ENCODE measurements around the gene SMAP1. TPM values are rescaled to one million over a fixed set of nuclear protein-coding genes. Genes with fewer than 3 reads are reported as not detected.

SMAP1 gene
- total RNA-seq, 2 donors from 2014 or later, result 13.7 to 26.0 TPM

DNA sequence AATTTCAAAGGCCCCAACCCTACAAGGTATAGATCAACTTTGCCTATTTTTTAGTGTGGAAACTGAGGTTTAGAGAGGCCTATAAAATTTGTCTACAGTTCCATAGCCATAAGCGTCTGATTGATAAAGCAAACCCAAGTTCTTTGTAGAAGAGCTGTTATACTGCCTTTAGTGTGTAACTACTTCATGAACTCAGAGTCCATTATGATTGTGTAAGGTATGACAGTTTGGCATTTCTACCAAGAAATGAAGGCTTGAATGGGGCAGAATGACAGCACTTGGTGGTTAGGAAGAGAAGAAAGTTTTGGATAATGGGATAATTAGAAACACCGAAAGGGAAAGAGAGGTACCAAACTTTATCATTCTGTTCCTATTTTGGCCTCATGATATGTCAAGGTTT, 38.1 kb downstream of the SMAP1 start:
- ATAC-seq (ENCODE audit: insufficient number of reproducible peaks, low FRiP score, low read depth), result no peak
- Histone ChIP-seq H3K27me3 (replicated peaks; ENCODE audit: insufficient read depth) (no peaks in the 10 kb centered on the region), H3K4me3 (no peak overlapping the region), H3K4me1 (ENCODE audit: control insufficient read depth in 1 of 2, low read depth in 2 of 2) (peaks cover 0 to 8% of the 10 kb centered on the region in 2 donors), H3K36me3 (no peaks in the 10 kb centered on the region), H3K27ac (no peak overlapping the region), H3K9me3 (no peaks in the 10 kb centered on the region)
- DNase-seq (ENCODE audit: low spot score), result no peak
- TF ChIP-seq, protein P1, sequence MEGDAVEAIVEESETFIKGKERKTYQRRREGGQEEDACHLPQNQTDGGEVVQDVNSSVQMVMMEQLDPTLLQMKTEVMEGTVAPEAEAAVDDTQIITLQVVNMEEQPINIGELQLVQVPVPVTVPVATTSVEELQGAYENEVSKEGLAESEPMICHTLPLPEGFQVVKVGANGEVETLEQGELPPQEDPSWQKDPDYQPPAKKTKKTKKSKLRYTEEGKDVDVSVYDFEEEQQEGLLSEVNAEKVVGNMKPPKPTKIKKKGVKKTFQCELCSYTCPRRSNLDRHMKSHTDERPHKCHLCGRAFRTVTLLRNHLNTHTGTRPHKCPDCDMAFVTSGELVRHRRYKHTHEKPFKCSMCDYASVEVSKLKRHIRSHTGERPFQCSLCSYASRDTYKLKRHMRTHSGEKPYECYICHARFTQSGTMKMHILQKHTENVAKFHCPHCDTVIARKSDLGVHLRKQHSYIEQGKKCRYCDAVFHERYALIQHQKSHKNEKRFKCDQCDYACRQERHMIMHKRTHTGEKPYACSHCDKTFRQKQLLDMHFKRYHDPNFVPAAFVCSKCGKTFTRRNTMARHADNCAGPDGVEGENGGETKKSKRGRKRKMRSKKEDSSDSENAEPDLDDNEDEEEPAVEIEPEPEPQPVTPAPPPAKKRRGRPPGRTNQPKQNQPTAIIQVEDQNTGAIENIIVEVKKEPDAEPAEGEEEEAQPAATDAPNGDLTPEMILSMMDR (IDR thresholded peaks at IDR 0.05), result no peak

DNA sequence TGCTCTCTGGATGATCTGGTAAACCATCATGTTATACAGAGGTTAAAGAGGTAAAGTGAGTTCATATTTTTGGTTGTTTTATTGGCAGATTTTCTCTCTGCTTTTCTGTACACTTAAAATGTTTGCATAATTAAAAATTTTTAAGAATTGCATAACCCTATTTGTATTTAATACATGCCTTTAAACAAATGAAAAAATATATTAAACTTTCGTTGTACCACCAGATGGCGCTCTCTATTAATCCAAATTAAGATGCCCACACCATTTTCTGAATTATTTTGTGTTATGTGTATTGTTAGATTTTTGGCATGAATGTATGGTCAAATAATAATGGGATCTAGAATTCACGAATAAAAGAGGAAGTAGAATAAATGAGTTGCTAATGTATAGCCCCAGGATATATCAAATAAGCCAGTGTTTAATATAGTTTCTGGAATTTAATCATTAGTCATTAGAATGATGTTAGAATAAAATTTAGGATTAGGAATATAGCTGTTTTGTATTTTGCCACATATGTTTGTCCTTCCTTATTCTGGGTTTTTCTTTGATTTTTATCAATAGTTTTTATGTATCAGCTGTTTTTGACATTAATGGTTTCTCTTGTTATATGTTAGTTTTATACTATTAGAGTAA, 38.9 kb downstream of the SMAP1 start:
- no peak overlapping the region for H3K4me3 ChIP-seq
- TF ChIP-seq, protein P1 (IDR thresholded peaks at IDR 0.05), result peak; percentile 63
- no peak for DNase-seq (ENCODE audit: low spot score)

DNA sequence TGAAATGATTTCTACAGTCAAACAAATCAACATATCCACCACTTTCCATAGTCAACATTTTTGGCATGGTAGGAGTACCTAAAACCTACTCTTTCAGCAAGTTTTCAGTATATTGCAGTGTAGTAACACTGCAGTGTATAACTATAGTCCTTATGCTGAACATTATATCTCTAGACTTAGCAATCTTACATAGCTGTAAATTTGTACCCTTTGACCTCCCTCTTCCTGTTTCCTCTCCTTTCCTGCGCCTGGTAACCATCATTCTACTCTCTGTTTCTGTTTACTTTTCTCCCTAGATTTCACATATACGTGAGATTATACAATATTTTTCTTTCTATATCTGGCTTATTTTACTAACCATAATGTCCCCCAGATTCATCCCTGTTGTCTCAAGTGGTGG, 40.2 kb downstream of the SMAP1 start:
- ATAC-seq (ENCODE audit: insufficient number of reproducible peaks, low FRiP score, low read depth) (no peak), DNase-seq (ENCODE audit: low spot score) (no peak)
- TF ChIP-seq, protein P1 (IDR thresholded peaks at IDR 0.05), result no peak
- Histone ChIP-seq H3K9me3 (no peaks in the 10 kb centered on the region), H3K27ac (no peak overlapping the region), H3K36me3 (no peaks in the 10 kb centered on the region), H3K4me3 (no peak overlapping the region), H3K4me1 (ENCODE audit: control insufficient read depth in 1 of 2, low read depth in 2 of 2) (peaks cover 0 to 8% of the 10 kb centered on the region in 2 donors), H3K27me3 (replicated peaks; ENCODE audit: insufficient read depth) (no peaks in the 10 kb centered on the region)

More for the DNA sequence above, 38.9 kb downstream of the SMAP1 start:
- H3K27me3 ChIP-seq (replicated peaks; ENCODE audit: insufficient read depth), result no peaks in the 10 kb centered on the region
- H3K27ac ChIP-seq, result no peak overlapping the region
- H3K9me3 ChIP-seq, result no peaks in the 10 kb centered on the region
- ATAC-seq (ENCODE audit: insufficient number of reproducible peaks, low FRiP score, low read depth), result no peak
- peaks cover 0 to 8% of the 10 kb centered on the region in 2 donors for H3K4me1 ChIP-seq (ENCODE audit: control insufficient read depth in 1 of 2, low read depth in 2 of 2)
- H3K36me3 ChIP-seq, result no peaks in the 10 kb centered on the region

DNA sequence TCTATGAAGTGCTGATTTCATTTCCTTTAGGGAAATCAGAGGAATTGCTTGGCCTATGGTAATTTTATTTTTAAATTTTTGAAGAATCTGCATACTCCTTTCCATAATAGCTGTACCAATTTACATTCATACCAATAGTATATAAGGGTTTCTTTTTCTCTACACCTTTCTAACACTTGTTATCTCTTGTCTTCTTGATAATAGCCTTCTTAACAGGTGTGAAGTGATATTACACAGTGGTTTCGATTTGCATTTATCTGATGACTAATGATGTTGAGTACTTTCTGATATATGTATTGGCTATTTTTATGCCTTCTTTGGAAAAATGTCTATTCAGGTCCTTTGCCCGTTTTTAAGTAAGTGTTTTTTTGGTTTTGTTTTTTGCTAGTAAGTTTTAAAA, 40.8 kb downstream of the SMAP1 start:
- no peaks in the 10 kb centered on the region for H3K27me3 ChIP-seq (replicated peaks; ENCODE audit: insufficient read depth)
- H3K4me3 ChIP-seq, result no peak overlapping the region
- no peak overlapping the region for H3K27ac ChIP-seq
- H3K9me3 ChIP-seq, result no peaks in the 10 kb centered on the region
- peaks cover 0 to 7% of the 10 kb centered on the region in 2 donors for H3K4me1 ChIP-seq (ENCODE audit: control insufficient read depth in 1 of 2, low read depth in 2 of 2)
- H3K36me3 ChIP-seq, result no peaks in the 10 kb centered on the region
- ATAC-seq (ENCODE audit: insufficient number of reproducible peaks, low FRiP score, low read depth) (no peak), DNase-seq (ENCODE audit: low spot score) (no peak)
- TF ChIP-seq, protein P1 (IDR thresholded peaks at IDR 0.05), result no peak

DNA sequence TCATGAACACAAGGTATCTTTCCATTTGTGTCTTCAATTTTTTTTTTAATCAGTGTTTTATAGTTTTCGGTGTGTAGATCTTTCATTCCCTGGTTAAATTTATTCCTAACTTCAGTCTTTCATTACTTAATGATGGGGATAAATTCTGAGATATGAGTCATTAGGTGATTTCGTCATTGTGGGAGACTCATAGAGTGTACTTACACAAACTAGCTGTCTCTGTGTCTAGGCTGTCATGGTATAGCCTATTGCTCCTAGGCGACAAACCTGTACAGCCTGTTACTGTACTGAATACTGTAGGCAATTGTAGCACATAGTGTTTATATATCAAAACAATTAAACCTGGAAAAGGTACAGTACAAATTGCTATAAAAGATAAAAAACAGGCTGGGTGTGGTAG, 42.1 kb downstream of the SMAP1 start:
- H3K27me3 ChIP-seq (replicated peaks; ENCODE audit: insufficient read depth), result no peaks in the 10 kb centered on the region
- no peak overlapping the region for H3K4me3 ChIP-seq
- no peaks in the 10 kb centered on the region for H3K4me1 ChIP-seq (ENCODE audit: control insufficient read depth in 1 of 2, low read depth in 2 of 2)
- ATAC-seq (ENCODE audit: insufficient number of reproducible peaks, low FRiP score, low read depth), result no peak
- TF ChIP-seq, protein P1 (IDR thresholded peaks at IDR 0.05), result no peak
- no peak for DNase-seq (ENCODE audit: low spot score)
- H3K9me3 ChIP-seq, result peaks cover 10% of the 10 kb centered on the region
- no peak overlapping the region for H3K27ac ChIP-seq
- H3K36me3 ChIP-seq, result no peaks in the 10 kb centered on the region
